HG02840 (cell line): ENCODE results near the gene CRNKL1.
"Not testable (repeated sequence)": the region's sequence is repeated elsewhere in the genome, so short reads cannot be mapped to it uniquely, and the experiment has no call there.

Experiments
- ATAC-seq: cut with Tn5 transposase; IDR thresholded peaks from one replicate; pipeline ENCODE4 v1.9.1; 2021; ENCODE audit warnings: mild to moderate bottlenecking, moderate library complexity, moderate number of reproducible peaks; ENCODE audit not compliant: unreplicated experiment, low FRiP score

The CRNKL1 gene

DNA sequence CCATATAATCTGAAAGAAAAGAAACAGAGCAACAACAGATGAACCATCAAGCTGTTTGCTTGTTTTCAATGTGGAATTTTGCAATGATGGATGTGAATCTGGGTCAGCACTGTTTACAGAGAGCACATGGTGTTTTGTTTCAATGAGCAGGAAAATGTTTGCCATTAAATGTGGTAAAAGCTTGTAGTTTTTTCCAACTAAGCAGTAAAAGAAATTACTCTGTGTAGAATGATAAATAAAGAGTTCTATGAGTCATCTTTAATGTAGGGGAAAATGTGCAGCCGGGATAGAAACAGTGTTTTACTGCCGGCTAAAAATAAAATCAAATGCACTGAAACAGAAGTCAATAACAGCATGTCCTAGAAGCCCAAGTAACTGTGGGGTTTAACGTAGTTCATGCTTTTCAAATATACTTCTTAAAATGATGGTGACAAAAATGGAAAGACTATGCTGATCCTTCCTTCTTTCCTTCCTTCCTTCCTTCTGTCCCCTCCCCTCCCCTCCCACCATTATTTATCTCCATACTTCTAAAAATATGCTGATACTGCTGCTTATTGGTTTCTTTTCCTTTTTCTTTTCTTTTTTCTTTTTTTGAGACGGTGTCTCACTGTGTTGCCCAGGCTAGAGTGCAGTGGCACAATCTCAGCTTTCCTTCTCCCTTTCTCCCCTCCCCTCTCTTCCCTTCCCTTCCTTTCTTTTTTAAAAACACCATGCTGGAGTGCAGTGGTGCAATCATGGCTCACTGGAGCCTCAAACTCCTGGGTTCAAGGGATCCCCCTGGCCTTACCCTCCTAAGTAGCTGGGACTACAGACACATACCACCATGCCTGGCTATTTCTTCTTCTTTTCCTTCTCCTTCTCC lies 41.4 kb downstream of the CRNKL1 start:
- ATAC-seq: no peak

DNA sequence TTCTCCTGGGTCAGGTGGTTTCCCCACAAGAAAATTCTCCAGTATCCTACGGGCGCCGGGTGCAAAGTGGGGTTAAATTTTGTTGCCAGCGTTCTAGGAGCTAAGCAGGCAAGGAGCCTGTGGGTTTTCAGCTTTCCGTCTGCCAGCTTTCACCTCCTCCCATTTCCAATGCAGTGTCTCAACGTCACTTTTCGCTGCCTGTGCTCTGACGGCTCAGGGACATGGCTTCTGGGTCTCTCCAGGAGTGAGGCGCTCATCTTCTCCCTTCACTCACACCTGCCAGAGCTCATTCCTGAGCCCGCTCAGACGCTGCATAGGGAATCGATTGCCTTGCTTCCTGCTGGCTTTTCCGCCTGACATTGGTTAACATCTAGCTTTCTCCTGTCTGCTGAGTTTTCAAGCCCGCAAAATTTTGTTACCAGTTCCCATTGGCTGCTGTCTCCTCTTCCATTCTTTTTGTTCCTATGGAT lies 42.4 kb downstream of the CRNKL1 start:
- ATAC-seq: no peak

- ATAC-seq: no peak
Measured at GRCh38 chr20:20005342-20005741, 46.9 kb downstream of the CRNKL1 start.

DNA sequence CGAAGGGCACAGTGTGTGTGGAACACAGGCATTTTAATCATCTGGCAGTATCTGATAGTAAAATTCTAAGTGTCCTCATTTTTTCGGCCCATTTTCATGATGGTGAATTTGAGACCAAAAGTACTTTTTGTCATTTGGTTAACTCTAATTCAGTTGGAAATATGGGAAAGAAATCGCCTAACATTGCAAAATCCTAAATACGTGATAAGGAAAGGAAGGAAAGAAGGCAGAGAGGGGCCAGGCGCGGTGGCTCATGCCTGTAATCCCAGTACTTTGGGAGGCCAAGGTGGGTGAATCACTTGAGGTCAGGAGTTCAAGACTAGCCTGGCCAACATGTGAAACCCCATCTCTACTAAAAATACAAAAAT lies 48.3 kb downstream of the CRNKL1 start:
- not testable (repeated sequence) for ATAC-seq

- no peak for ATAC-seq
Measured at GRCh38 chr20:20003031-20003954, 49.0 kb downstream of the CRNKL1 start.

DNA sequence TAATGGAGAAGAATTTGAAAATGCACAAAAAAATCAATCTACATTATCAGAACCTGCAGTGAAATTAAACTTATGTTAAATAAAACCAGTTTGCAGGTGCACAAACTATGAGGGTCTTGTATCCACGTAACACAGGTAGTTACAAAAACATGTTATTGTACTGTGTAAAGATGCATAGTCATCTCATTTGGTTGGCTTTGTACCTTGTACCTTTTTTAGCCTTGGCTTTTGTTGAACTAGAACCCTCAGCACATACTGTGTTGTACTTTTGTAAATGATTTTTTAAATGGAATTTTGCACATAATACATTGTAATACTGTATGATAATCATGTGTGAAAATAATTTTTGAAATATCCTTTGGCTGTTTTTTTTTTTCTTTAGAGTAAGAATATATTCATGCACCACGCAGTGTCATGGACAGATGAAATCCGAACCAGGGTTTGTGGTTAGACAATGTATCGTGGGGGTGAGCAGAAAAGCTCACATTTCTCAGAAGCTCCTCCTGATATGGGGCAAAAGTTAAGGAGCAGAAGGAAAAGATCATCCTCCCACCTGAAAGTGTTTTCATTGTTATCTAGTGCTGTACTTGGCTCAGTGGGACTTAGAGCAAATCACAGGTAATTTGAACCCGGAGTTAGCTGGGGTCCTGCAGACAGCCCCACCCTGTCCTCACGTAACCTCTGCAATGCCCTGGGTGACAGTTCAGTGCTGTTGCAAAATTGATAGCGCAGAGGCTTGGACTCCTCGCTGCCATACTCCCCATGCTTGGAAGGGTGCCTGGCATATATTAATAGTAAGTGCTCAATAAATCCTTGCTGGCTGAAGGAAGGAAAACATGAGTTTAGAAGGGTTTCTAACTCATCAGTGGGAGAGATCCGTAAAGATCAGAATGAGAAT lies 49.9 kb downstream of the CRNKL1 start:
- ATAC-seq: no peak

GRCh38 chr20:20000211-20000968 lies 51.9 kb downstream of the CRNKL1 start:
- no peak for ATAC-seq

DNA sequence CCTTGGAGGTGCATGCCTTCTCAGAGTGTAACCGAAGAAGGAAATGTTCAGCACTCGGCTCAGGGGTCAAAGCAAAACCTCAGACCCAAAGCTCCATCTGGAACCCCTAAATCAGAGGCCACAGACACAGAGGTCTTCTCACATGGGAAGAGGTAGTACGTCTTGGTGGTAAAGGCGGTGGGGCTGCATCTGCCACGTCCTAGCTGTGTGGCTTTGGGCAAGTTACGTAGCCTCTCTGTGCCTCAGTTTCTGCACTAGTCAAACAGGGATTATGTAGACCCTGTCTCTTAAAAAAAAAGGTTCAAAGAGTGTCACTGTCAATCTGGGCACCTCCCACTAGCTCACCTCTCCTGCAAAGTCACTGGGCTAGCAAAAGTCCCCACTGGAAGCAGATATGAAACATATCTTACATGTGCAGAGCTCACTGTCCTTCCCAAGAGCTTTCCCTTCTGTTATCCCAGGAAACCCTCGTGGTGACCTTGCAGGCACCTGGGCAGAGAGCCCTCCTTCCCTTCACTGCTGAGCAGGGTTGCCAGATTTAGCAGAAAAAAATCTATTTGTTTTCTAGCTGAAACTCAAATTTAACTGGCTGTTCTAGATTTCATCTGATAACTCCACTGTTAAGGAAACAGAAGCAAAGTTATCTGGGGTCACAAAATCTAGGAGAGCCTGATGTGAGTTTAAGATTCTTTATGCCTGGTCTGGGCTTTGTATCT lies 53.1 kb downstream of the CRNKL1 start:
- ATAC-seq: no peak

- ATAC-seq: no peak
Measured at GRCh38 chr20:19996917-19997316, 55.3 kb downstream of the CRNKL1 start.

- ATAC-seq: no peak
Measured at GRCh38 chr20:19996222-19996621, 56.0 kb downstream of the CRNKL1 start.

- no peak for ATAC-seq
Measured at GRCh38 chr20:19995220-19995863, 56.9 kb downstream of the CRNKL1 start.

- ATAC-seq: no peak
Measured at GRCh38 chr20:19993958-19994669, 58.2 kb downstream of the CRNKL1 start.

DNA sequence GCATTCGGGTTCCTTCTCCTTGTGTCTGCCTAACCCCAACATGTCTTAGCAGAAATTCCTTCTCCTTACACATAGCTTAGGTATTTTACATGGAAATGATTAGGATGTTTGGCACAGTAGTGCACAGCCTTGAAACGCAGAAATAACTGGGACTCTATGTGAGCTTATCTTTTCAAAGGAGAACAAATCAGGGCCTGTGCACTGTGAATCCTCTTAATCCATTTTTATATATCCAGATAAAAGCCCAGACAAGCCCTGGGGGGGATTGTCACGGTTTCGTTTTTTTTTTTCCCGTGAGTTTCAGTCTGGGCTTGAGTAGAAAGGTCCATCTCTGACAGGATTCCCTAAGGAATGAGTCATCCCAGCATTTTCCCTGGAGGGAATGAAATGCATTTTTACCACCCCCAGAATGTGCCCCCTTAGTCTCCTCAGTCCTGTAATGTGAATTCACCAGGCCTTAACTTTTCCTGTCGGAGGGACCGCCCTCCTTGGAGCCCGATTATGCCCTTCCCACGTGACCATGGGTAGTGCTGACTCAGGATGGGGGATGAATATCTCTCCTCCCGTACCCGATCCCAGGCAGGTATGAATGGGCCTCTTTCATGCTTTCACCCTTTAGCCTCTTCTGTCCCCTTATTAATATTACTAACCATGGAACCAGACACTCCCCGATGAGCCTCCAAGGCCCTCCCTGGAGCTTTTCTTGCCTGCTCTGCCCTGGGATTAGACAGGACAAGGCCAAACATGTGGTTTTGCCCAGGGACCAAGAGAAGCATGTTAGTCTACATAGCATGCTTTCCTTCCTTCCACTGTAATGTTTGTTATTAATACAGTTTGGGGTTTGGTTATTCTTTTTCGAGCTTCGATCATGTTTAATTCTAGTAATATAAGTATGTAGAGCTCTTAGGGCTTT lies 59.0 kb downstream of the CRNKL1 start:
- no peak for ATAC-seq

DNA sequence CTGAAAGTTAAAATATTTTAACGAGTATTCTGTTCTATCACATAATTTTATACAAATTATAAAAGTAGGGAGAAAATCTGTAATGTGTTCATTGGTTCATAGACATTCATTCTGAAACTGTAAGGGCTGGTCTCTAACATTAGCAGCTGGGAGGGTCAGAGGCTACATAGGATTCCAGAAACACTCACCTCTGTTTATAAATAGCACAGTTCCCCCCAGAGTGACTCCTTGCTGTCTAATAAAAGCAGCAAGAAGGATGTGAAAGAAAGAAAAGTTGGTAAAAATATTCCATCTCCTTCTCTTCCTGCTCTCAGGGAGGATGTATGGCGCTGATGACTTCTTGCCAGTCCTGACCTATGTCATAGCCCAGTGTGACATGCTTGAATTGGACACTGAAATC lies 60.4 kb downstream of the CRNKL1 start:
- no peak for ATAC-seq

DNA sequence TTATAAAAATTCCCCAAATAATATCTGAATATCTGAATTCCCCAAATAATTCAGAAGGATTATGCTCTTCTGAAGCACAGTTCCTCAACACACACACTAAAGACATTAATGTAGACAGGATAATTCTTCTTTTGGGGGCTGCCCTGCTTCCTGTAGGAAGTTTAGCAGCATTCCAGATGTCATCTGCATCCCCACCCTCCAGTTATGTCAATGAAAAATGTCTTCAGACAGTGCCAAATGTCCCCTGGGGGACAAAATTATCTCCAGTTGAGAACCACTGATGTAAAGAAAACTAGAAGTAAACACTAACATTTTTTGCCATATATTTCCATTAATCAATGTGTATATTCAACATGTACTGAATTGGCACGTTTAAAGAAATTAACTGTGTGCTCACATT lies 61.0 kb downstream of the CRNKL1 start:
- no peak for ATAC-seq

DNA sequence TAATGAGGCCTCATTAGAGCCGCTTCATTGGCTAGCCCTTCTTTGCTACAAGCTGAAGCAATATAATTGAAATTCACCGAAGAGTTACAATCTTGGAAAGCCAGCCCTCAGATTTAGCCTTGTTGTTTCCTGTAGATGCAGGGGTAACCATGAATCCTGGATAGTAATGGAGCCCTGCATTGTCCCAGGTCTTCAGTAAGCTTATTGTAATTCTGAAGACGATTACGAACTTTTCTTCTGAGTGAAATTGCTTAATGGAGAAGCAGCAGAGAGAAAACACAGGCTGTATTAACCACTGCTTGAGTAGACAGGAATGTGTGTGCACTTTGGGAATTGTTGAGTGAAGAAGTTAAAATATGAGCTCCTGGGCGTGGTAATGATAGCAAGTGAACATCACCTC lies 61.4 kb downstream of the CRNKL1 start:
- ATAC-seq: no peak

DNA sequence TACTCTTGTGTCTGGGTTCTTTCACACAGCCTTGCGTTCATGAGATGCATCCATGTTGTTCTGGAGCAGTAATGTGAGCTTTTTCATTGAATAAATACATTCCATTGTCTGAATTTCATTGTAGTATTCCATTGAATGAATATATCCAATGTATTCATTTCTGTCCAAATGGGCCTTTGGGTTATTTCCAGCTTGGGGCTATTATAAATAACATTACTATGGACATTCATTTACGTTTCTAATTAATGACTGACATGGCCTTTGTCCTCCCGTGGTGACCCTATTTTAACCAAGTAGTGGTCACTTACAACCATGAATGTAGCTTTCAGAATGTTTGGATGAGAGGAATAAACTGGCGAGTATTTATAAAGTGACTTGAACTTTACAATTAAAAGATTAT lies 65.2 kb downstream of the CRNKL1 start:
- ATAC-seq: no peak
